HG02884 (cell line): ENCODE results near the gene VPS11.
"Not testable (repeated sequence)": the region's sequence is repeated elsewhere in the genome, so short reads cannot be mapped to it uniquely, and the experiment has no call there.

ENCODE experiments used
- ATAC-seq: cut with Tn5 transposase; IDR thresholded peaks from one replicate; pipeline ENCODE4 v1.9.1; 2021; ENCODE audit warnings: mild to moderate bottlenecking, moderate library complexity; ENCODE audit not compliant: unreplicated experiment

VPS11 gene

GRCh38 chr11:119100994-119101758, 33.6 kb downstream of the VPS11 start:
- ATAC-seq, result no peak

GRCh38 chr11:119101759-119102423, 34.3 kb downstream of the VPS11 start, which contains the start of gene DPAGT1:
DPAGT1 (minus strand) TSS chr11:119101853; CDS start chr11:119101655, 198 bp downstream.
- peak; percentile 69 for ATAC-seq

GRCh38 chr11:119103161-119103664, 35.6 kb downstream of the VPS11 start:
- ATAC-seq, result not testable (repeated sequence)

GRCh38 chr11:119103793-119104192, 36.2 kb downstream of the VPS11 start:
- ATAC-seq, result no peak

GRCh38 chr11:119106564-119107537, 39.2 kb downstream of the VPS11 start, which contains the start of gene C2CD2L:
C2CD2L (plus strand) TSS chr11:119107344; CDS start chr11:119107742, 398 bp downstream.
- peak; percentile 64 for ATAC-seq

GRCh38 chr11:119107538-119108145, 40.0 kb downstream of the VPS11 start:
- ATAC-seq, result peak; percentile 28

- no peak for ATAC-seq
These were observed 40.7 kb downstream of the VPS11 start for GRCh38 chr11:119108146-119108856.

GRCh38 chr11:119108857-119109221, 41.2 kb downstream of the VPS11 start:
- ATAC-seq, result no peak

- ATAC-seq, result no peak
These were observed 42.2 kb downstream of the VPS11 start for GRCh38 chr11:119109843-119110242.

- no peak for ATAC-seq
These were observed 42.8 kb downstream of the VPS11 start for GRCh38 chr11:119110439-119110838.

- ATAC-seq, result no peak
These were observed 43.8 kb downstream of the VPS11 start for GRCh38 chr11:119111361-119111925.

- ATAC-seq, result no peak
These were observed 44.8 kb downstream of the VPS11 start for GRCh38 chr11:119112314-119113020.

GRCh38 chr11:119113716-119114115, 46.1 kb downstream of the VPS11 start:
- ATAC-seq, result no peak

- no peak for ATAC-seq
These were observed 46.7 kb downstream of the VPS11 start for GRCh38 chr11:119114351-119114750.

- ATAC-seq, result no peak
These were observed 48.0 kb downstream of the VPS11 start for GRCh38 chr11:119115484-119116234.

GRCh38 chr11:119116235-119116594, 48.6 kb downstream of the VPS11 start:
- no peak for ATAC-seq

- ATAC-seq, result no peak
These were observed 49.0 kb downstream of the VPS11 start for GRCh38 chr11:119116601-119117000.
